IMR-90 (cell line): ENCODE data around the gene MAGI1. TPM values are rescaled to one million over a fixed set of nuclear protein-coding genes. Genes with fewer than 3 reads are reported as not detected.

Experiments used
- ATAC-seq: fragments of 200-7000 bp; cut with Tn5 transposase; 2 replicates; pipeline ENCODE4 v1.9.1; 2020; ENCODE audit warnings: low read depth, mild to moderate bottlenecking, moderate library complexity
- BruUV-seq: library from RNA; stranded (reverse); fragments of 400-500 nt; replicated peaks from 2 replicates; lab custom pipeline; 2021; lab: Mats Ljungman, UMichigan
- CTCF ChIA-PET: fragments of 300-600 bp; formaldehyde crosslinking; extraction: SDS; loops from one replicate; lab custom pipeline; 2021; ENCODE audit warnings: antibody characterized with exemption; lab: Yijun Ruan, JAX
- POLR2A ChIA-PET: fragments of 300-600 bp; sonication (Branson Sonifier 250); formaldehyde crosslinking; loops from one replicate; lab custom pipeline; 2022; ENCODE audit warnings: antibody characterized with exemption; ENCODE audit not compliant: unreplicated experiment; lab: Charles Lee
- DNase-seq: peaks from one replicate; pipeline ENCODE4 v3.0.0; 2013
- H2AFZ ChIP-seq: replicated peaks from 2 replicates; pipeline ENCODE3; 2013; ENCODE audit warnings: low read length, mild to moderate bottlenecking; ENCODE audit not compliant: poor library complexity
- H2AK5ac ChIP-seq: 2 replicates; pipeline ENCODE4 v1.6.1; 2013; ENCODE audit warnings: low read depth, low read length, inconsistent platforms
- H2AK9ac ChIP-seq: replicated peaks from 2 replicates; pipeline ENCODE3; 2013; ENCODE audit warnings: mild to moderate bottlenecking, low read depth, low read length, moderate library complexity; ENCODE audit not compliant: poor library complexity
- H2BK120ac ChIP-seq: 2 replicates; pipeline ENCODE4 v1.6.1; 2013; ENCODE audit warnings: low read depth, low read length, inconsistent platforms
- H2BK15ac ChIP-seq: 3 replicates; pipeline ENCODE4 v1.6.1; 2013; ENCODE audit warnings: low read depth, low read length, inconsistent platforms
- H2BK20ac ChIP-seq: 2 replicates; pipeline ENCODE4 v1.6.1; 2013; ENCODE audit warnings: low read depth, mild to moderate bottlenecking, inconsistent platforms, low read length, moderate library complexity
- H2BK5ac ChIP-seq: 2 replicates; pipeline ENCODE4 v1.6.1; 2013; ENCODE audit warnings: mild to moderate bottlenecking, low read depth, low read length, inconsistent platforms; ENCODE audit not compliant: poor library complexity, severe bottlenecking
- H3K14ac ChIP-seq: replicated peaks from 2 replicates; pipeline ENCODE4 v1.6.1; 2013; ENCODE audit warnings: low read depth, low read length, inconsistent platforms
- H3K18ac ChIP-seq: 2 replicates; pipeline ENCODE4 v1.6.1; 2013; ENCODE audit warnings: low read depth, low read length, control low read depth
- H3K23ac ChIP-seq: 2 replicates; pipeline ENCODE4 v1.6.1; 2013; ENCODE audit warnings: low read depth, low read length, inconsistent platforms
- H3K27ac ChIP-seq: 2 replicates; pipeline ENCODE4 v1.5.1; 2013; ENCODE audit warnings: mild to moderate bottlenecking, control low read depth, low read length; ENCODE audit not compliant: insufficient read depth
- H3K27me3 ChIP-seq: 2 replicates; pipeline ENCODE4 v1.6.1; 2013; ENCODE audit warnings: low read length; ENCODE audit not compliant: control insufficient read depth, insufficient read depth
- H3K36me3 ChIP-seq: 2 replicates; pipeline ENCODE4 v1.6.1; 2013; ENCODE audit warnings: low read length, mixed read lengths; ENCODE audit not compliant: control insufficient read depth, insufficient read depth
- H3K4ac ChIP-seq: 2 replicates; pipeline ENCODE4 v1.6.1; 2013; ENCODE audit warnings: low read depth, low read length, inconsistent platforms
- H3K4me1 ChIP-seq: 2 replicates; pipeline ENCODE4 v1.6.1; 2013; ENCODE audit warnings: low read length, mixed read lengths; ENCODE audit not compliant: control insufficient read depth, insufficient read depth
- H3K4me2 ChIP-seq: 2 replicates; pipeline ENCODE4 v1.6.1; 2013; ENCODE audit warnings: low read depth, mild to moderate bottlenecking, control low read depth, low read length, moderate library complexity
- H3K4me3 ChIP-seq: 2 replicates; pipeline ENCODE4 v1.5.1; 2013; ENCODE audit warnings: low read depth, mild to moderate bottlenecking, control low read depth, low read length, moderate library complexity; ENCODE audit not compliant: insufficient read depth
- H3K56ac ChIP-seq: 2 replicates; pipeline ENCODE4 v1.6.1; 2013; ENCODE audit warnings: low read length, inconsistent platforms; ENCODE audit not compliant: insufficient read depth; ENCODE audit errors: extremely low read depth
- H3K79me1 ChIP-seq, 2 experiments: 2 replicates each; pipeline ENCODE4 v1.6.1; 2013; ENCODE audit warnings: low read length in 2 of 2, inconsistent platforms in 1 of 2, low read depth in 1 of 2
- H3K9ac ChIP-seq: 2 replicates; pipeline ENCODE4 v1.6.1; 2013; ENCODE audit warnings: low read depth, low read length, control low read depth
- H3K9me1 ChIP-seq: 2 replicates; pipeline ENCODE4 v1.6.1; 2013; ENCODE audit warnings: low read length, inconsistent platforms; ENCODE audit not compliant: insufficient read depth
- H3K9me3 ChIP-seq: 2 replicates; pipeline ENCODE4 v1.6.1; 2013; ENCODE audit warnings: low read length; ENCODE audit not compliant: control insufficient read depth, insufficient read depth
- H4K20me1 ChIP-seq: 2 replicates; pipeline ENCODE4 v1.6.1; 2013; ENCODE audit warnings: low read length, inconsistent platforms; ENCODE audit not compliant: insufficient read depth
- H4K5ac ChIP-seq: 2 replicates; pipeline ENCODE4 v1.6.1; 2013; ENCODE audit warnings: mild to moderate bottlenecking, low read depth, low read length, control low read depth
- H4K8ac ChIP-seq, 2 experiments: 2 replicates each; pipeline ENCODE4 v1.6.1; 2013; ENCODE audit warnings: low read depth in 2 of 2, low read length in 2 of 2, control low read depth in 1 of 2, inconsistent platforms in 1 of 2
- H4K91ac ChIP-seq: 2 replicates; pipeline ENCODE4 v1.6.1; 2013; ENCODE audit warnings: low read depth, low read length, inconsistent platforms; ENCODE audit not compliant: insufficient read depth
- MAFK ChIP-seq: IDR thresholded peaks from 2 replicates; pipeline ENCODE4 v1.6.1; 2012; ENCODE audit warnings: low read depth, low read length, improper control_type of control experiment
- MXI1 ChIP-seq: IDR thresholded peaks from 2 replicates; pipeline ENCODE4 v1.6.1; 2012; ENCODE audit warnings: low read depth, mild to moderate bottlenecking, low read length, moderate library complexity, borderline replicate concordance
- POLR2A ChIP-seq: IDR thresholded peaks from 2 replicates; pipeline ENCODE4 v1.6.1; 2012; ENCODE audit warnings: mild to moderate bottlenecking, low read depth, low read length
- WGBS, 2 experiments: methylation state at CpG; one replicate each; pipeline versions ENCODE4 v1.1.5 to v1.1.7; 2013; ENCODE audit warnings: missing lambda C conversion rate in 2 of 2; ENCODE audit not compliant: insufficient read length in 1 of 2; ENCODE audit errors: extremely low coverage in 2 of 2; 5-methylcytosine and 5-hydroxymethylcytosine counted together
- dilution Hi-C: fragments of 300-500 bp; cut with HindIII; formaldehyde crosslinking; loops from one replicate; pipeline ENCODE4 v1.14.3; 2018; ENCODE audit warnings: low sequenced_read_pairs; ENCODE audit not compliant: unreplicated experiment
- in situ Hi-C: fragments of 300-500 bp; cut with MboI; formaldehyde crosslinking; loops from 3 replicates; pipeline ENCODE4 v1.14.3; 2019; ENCODE audit warnings: low sequenced_read_pairs, inconsistent platforms, mixed read lengths
- intact Hi-C: fragments of 100-400 bp; cut with micrococcal nuclease; formaldehyde crosslinking; loops from 2 replicates; pipeline ENCODE4 v1.10.0; 2022
- polyA plus RNA-seq, 3 experiments: library from polyadenylated mRNA; depleted of rRNA; stranded (reverse); fragments of >200 nt; gene quantifications; 2 replicates each; pipeline ENCODE4 v1.2.3, GENCODE V29; 2012; ENCODE audit warnings: low replicate concordance in 1 of 3
- total RNA-seq: library from RNA; depleted of rRNA; stranded (reverse); fragments of >200 nt; gene quantifications from 2 replicates; pipeline ENCODE4 v1.2.3, GENCODE V29; 2012
- TF ChIP-seq, protein P1 (sequence below): conservative IDR thresholded peaks from 2 replicates; pipeline ENCODE4 v1.5.1; 2012; ENCODE audit warnings: mild to moderate bottlenecking, low read depth, low read length, improper control_type of control experiment

MAGI1 gene
- total and polyA plus RNA-seq, 2 of the 4 experiments (the other 2 are of a cell fraction): 14.5 to 24.2 TPM

DNA sequence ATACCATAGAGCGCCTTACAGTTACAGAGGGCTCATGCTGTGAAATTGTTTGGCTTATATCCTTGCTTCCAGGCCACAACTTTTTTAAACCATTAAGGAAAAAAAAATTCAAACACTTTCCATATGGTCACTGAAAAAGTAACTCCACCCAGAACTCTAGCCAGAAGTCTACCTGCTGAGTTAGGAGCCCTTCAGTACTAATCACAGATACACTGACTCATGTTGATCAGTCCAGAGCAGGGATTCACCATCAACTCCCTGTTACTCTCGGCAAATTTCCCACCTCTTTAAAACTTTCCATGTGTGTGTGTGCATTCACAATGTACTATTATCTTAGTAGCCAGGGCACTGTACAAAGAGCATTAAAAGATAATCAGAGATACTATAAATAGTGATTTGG, 372.8 kb downstream of the MAGI1 start:
- Histone ChIP-seq H3K9ac (no peak overlapping the region), H2BK20ac (no peak overlapping the region), H3K18ac (no peak overlapping the region), H3K4me3 (no peak overlapping the region), H4K91ac (no peak overlapping the region), H2BK15ac (no peak overlapping the region), H3K4me1 (peaks cover 5% of the 10 kb centered on the region), H2AK5ac (no peak overlapping the region), H3K4ac (no peak overlapping the region), H3K9me1 (no peaks in the 10 kb centered on the region; the same call in 1 of the 2 replicates), H3K56ac (no peak overlapping the region), H2AFZ (no peak overlapping the region), H2BK120ac (no peak overlapping the region), H3K79me1 (peaks cover 16 to 29% of the 10 kb centered on the region in 2 experiments), H3K23ac (no peak overlapping the region), H2BK5ac (no peak overlapping the region), H3K9me3 (no peaks in the 10 kb centered on the region), H4K20me1 (no peaks in the 10 kb centered on the region), H3K27me3 (no peaks in the 10 kb centered on the region), H4K8ac (no peak overlapping the region), H3K36me3 (no peaks in the 10 kb centered on the region), H2AK9ac (no peak overlapping the region), H4K5ac (no peak overlapping the region), H3K27ac (no peak overlapping the region), H3K4me2 (no peak overlapping the region), H3K14ac (0 out of 2 replicates have a peak overlapping the region, but pooled peaks have one; percentile 28)
- TF ChIP-seq, protein P1, sequence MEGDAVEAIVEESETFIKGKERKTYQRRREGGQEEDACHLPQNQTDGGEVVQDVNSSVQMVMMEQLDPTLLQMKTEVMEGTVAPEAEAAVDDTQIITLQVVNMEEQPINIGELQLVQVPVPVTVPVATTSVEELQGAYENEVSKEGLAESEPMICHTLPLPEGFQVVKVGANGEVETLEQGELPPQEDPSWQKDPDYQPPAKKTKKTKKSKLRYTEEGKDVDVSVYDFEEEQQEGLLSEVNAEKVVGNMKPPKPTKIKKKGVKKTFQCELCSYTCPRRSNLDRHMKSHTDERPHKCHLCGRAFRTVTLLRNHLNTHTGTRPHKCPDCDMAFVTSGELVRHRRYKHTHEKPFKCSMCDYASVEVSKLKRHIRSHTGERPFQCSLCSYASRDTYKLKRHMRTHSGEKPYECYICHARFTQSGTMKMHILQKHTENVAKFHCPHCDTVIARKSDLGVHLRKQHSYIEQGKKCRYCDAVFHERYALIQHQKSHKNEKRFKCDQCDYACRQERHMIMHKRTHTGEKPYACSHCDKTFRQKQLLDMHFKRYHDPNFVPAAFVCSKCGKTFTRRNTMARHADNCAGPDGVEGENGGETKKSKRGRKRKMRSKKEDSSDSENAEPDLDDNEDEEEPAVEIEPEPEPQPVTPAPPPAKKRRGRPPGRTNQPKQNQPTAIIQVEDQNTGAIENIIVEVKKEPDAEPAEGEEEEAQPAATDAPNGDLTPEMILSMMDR: no peak
- TF ChIP-seq MAFK (no peak), POLR2A (no peak), MXI1 (no peak)
- ChIA-PET CTCF (no interaction called here), POLR2A (no interaction called here)
- BruUV-seq: no TSS peak
- in situ Hi-C loops: no loop called here
- ATAC-seq (no peak), DNase-seq (no peak)
- WGBS, 2 experiments: no CpG with 5 or more reads among the region's 2 CpGs
- intact Hi-C loops: no loop called here
- dilution Hi-C loops: no loop called here
